ENCODE data around the gene RPRM. TPM values are rescaled to one million over a fixed set of nuclear protein-coding genes. Genes with fewer than 3 reads are reported as not detected.

The RPRM gene
- total and polyA plus RNA-seq, 2 of the 13 experiments (the other 11 are each of a cell fraction or from before 2014, with no cell fraction given): not detected

DNA sequence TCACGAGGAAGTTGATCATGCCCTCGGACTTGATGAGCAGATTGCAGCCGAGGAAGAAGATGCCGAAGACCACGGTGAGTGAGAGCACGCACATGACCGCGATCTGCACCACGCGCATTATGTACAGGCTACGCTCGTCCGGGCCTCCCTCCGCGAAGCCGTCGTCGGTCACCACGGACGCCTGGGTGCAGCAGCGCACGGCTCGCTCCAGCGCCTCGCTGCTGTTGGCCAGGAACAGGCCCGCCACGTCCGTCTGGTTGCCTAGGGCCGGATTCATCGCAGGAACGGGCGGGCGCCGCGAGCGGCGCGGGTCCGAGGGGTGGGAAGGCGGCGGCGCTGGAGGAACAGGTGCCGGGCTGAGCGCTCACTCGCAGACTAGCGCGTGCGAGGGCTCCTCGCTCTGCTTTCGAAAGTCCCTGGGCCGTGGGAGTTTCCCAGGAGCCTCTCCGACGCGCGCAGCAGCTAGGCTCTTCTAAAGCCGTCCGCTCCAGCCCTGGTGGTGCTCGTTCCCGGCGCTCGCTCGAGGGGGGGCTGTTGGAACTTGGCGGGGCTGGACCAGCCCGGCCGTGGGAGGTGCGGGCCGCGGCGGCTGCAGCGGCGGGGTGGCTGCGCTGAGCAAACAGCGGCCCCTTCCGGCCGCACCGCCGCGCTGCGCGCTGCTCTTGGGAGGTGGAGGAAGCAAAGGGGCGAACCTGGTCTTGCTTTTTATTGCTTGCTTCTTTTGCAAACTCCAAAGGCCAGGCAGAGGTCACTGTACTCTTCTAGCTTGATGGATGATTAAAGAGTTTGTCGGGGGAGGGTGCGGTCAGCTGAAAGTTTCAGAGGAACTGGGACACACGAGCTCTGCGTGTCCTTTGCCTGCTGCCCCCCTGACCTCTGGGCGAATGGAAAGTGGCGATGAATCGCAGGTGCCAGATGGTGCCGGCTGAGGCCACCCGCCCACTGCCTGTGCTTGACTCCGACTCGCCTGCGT, at the start of gene RPRM (continued):
- TF ChIP-seq IRF2 (CRISPR knock-in tag; IDR thresholded peaks at IDR 0.05) (no peak), DNMT1 (CRISPR knock-in tag; IDR thresholded peaks at IDR 0.05) (peak; percentile 44; the same call in 1 of the 2 replicates), RAD21 (CRISPR knock-in tag; IDR thresholded peaks at IDR 0.05) (peak; percentile 94), HIVEP1 (CRISPR knock-in tag; IDR thresholded peaks at IDR 0.05) (peak; percentile 47; the same call in 1 of the 2 replicates), ZNF30 (CRISPR knock-in tag; IDR thresholded peaks at IDR 0.05) (no peak), PHF8 (CRISPR knock-in tag; IDR thresholded peaks at IDR 0.05) (0 out of 2 replicates have a peak, but pooled peaks have one; percentile 17), SAP130 (CRISPR knock-in tag; IDR thresholded peaks at IDR 0.05; ENCODE audit: low read depth) (no peak), MIER3 (CRISPR knock-in tag; IDR thresholded peaks at IDR 0.05; ENCODE audit: borderline replicate concordance) (no peak), ZNF331 (CRISPR knock-in tag; IDR thresholded peaks at IDR 0.05) (peak; percentile 16; the same call in 1 of the 2 replicates), HMGA1 (CRISPR knock-in tag; conservative IDR thresholded peaks at IDR 0.05) (no peak), ZNF329 (CRISPR knock-in tag; IDR thresholded peaks at IDR 0.05; ENCODE audit: low read depth) (no peak), ZSCAN21 (CRISPR knock-in tag; IDR thresholded peaks at IDR 0.05; ENCODE audit: borderline replicate concordance) (peak; percentile 45; the same call in 1 of the 2 replicates), MEIS2 (CRISPR knock-in tag; IDR thresholded peaks at IDR 0.05) (peak; percentile 44; the same call in 1 of the 2 replicates), FOXO1 (CRISPR knock-in tag; IDR thresholded peaks at IDR 0.05) (no peak), PTBP1 (IDR thresholded peaks at IDR 0.05; ENCODE audit: low read depth, low read length, poor library complexity, severe bottlenecking) (no peak), PLSCR1 (CRISPR knock-in tag; IDR thresholded peaks at IDR 0.05; ENCODE audit: borderline replicate concordance) (no peak), ZNF263 (CRISPR knock-in tag; IDR thresholded peaks at IDR 0.05) (no peak; the same call in none of the 2 replicates), ZNF564 (CRISPR knock-in tag; IDR thresholded peaks at IDR 0.05) (0 out of 2 replicates have a peak, but pooled peaks have one; percentile 35), PAF1 (CRISPR knock-in tag; IDR thresholded peaks at IDR 0.05) (no peak), ZNF746 (CRISPR knock-in tag; IDR thresholded peaks at IDR 0.05) (no peak), SRSF1 (optimal IDR thresholded peaks at IDR 0.05; ENCODE audit: low read depth, low read length) (no peak), HNF4G (IDR thresholded peaks at IDR 0.05; ENCODE audit: borderline replicate concordance, low read depth, low read length) (no peak), HNF4G (CRISPR knock-in tag; IDR thresholded peaks at IDR 0.05; ENCODE audit: borderline replicate concordance, low read depth) (no peak), SMAD9 (CRISPR knock-in tag; IDR thresholded peaks at IDR 0.05) (no peak)
- TF ChIP-seq, protein P1, sequence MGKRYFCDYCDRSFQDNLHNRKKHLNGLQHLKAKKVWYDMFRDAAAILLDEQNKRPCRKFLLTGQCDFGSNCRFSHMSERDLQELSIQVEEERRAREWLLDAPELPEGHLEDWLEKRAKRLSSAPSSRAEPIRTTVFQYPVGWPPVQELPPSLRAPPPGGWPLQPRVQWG (CRISPR knock-in tag; IDR thresholded peaks at IDR 0.05; ENCODE audit: borderline replicate concordance, low read depth): no peak
- TF ChIP-seq, protein P2, sequence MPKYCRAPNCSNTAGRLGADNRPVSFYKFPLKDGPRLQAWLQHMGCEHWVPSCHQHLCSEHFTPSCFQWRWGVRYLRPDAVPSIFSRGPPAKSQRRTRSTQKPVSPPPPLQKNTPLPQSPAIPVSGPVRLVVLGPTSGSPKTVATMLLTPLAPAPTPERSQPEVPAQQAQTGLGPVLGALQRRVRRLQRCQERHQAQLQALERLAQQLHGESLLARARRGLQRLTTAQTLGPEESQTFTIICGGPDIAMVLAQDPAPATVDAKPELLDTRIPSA (CRISPR knock-in tag; IDR thresholded peaks at IDR 0.05; ENCODE audit: borderline replicate concordance): no peak

Measured in HepG2 (cell line).